Upper lobe of left lung (tissue), 6 donors: ENCODE data around the gene KDM4D. TPM values are rescaled to one million over a fixed set of nuclear protein-coding genes. Genes with fewer than 3 reads are reported as not detected.
"Not testable (repeated sequence)": the region's sequence is repeated elsewhere in the genome, so short reads cannot be mapped to it uniquely, and the experiment has no call there.

Experiments
- ATAC-seq, 2 donors: fragments of 200-7000 bp; cut with Tn5 transposase; one replicate each; pipeline ENCODE4 v1.9.1; 2022; ENCODE audit warnings: mild to moderate bottlenecking in 2 of 2, moderate library complexity in 2 of 2; ENCODE audit not compliant: low FRiP score in 2 of 2
- DNase-seq, 2 donors: peaks; one replicate each; pipeline ENCODE4 v3.0.0-alpha.2; 2019 to 2020
- H3K27ac ChIP-seq, 4 donors: fragments of 200-600 bp; sonication (generic); one replicate each; pipeline ENCODE4 v1.5.1; 2016 to 2019
- H3K27me3 ChIP-seq, 4 donors: fragments of 200-600 bp; sonication (generic); one replicate each; pipeline ENCODE4 v1.5.1; 2017 to 2019
- H3K36me3 ChIP-seq, 4 donors: fragments of 200-600 bp; sonication (generic); one replicate each; pipeline ENCODE4 v1.5.1; 2016 to 2019
- H3K4me1 ChIP-seq, 4 donors: fragments of 200-600 bp; sonication (generic); one replicate each; pipeline ENCODE4 v1.5.1; 2018 to 2019
- H3K4me3 ChIP-seq, 4 donors: fragments of 200-600 bp; sonication (generic); one replicate each; pipeline ENCODE4 v1.5.1; 2017 to 2019; ENCODE audit warnings: mild to moderate bottlenecking in 2 of 4, moderate library complexity in 1 of 4
- H3K9me3 ChIP-seq, 4 donors: fragments of 200-600 bp; sonication (generic); one replicate each; pipeline ENCODE4 v1.5.1; 2018 to 2019
- CTCF ChIP-seq, 6 experiments: fragments of 450-650 bp in 4 of 6; fragments of 200-600 bp in 2 of 6; sonication (generic) in 2 of 6; IDR thresholded peaks; one replicate each; pipeline ENCODE4 v1.5.1; 2016 to 2019; ENCODE audit warnings: antibody characterized with exemption in 6 of 6
- EP300 ChIP-seq, 4 donors: sonication (generic); formaldehyde crosslinking; IDR thresholded peaks; one replicate each; pipeline ENCODE4 v1.5.1; 2017; ENCODE audit warnings: antibody characterized with exemption in 4 of 4, control low read depth in 2 of 4
- POLR2A ChIP-seq, 4 donors: fragments of 450-650 bp; IDR thresholded peaks; one replicate each; pipeline ENCODE4 v1.5.1; 2016 to 2017; ENCODE audit warnings: antibody characterized with exemption in 4 of 4, mild to moderate bottlenecking in 2 of 4
- POLR2AphosphoS5 ChIP-seq, 2 donors: sonication (generic); formaldehyde crosslinking; IDR thresholded peaks; one replicate each; pipeline ENCODE4 v1.5.1; 2017; ENCODE audit warnings: antibody characterized with exemption in 2 of 2
- WGBS, 2 donors: methylation state at CpG; one replicate each; pipeline ENCODE4 v1.1.5; 2017 to 2018; 5-methylcytosine and 5-hydroxymethylcytosine counted together
- total RNA-seq, 6 donors: library from RNA; depleted of rRNA in 4 of 6; stranded (reverse); fragments of >200 nt in 4 of 6; gene quantifications; one replicate each; pipeline versions ENCODE4 v1.1.0 to v1.2.1, GENCODE V29; 2016 to 2021
- donor health status: DM: no; HTN: no; CAD: no; lungs with moderate emphysema.
- donor health status: DM: no; HTN: yes; CAD: no; lungs with severe emphysema.

The KDM4D gene
- total RNA-seq, 6 donors from 2014 or later, result 0.20 to 0.74 (median 0.59) TPM; not detected in 2

GRCh38 chr11:95028357-95028756 is 54.8 kb downstream of the KDM4D start:
- Histone ChIP-seq H3K27me3 (no peaks in the 10 kb centered on the region), H3K27ac (no peak overlapping the region), H3K36me3 (no peaks in the 10 kb centered on the region), H3K4me3 (no peak overlapping the region), H3K9me3 (no peaks in the 10 kb centered on the region), H3K4me1 (no peaks in the 10 kb centered on the region)
- ATAC-seq (no peak), DNase-seq (no peak)
- 86 to 87% methylated on average over 3 of the region's 3 CpGs for WGBS, 2 donors
- no peak for TF ChIP-seq POLR2A (IDR thresholded peaks at IDR 0.05)

- WGBS, 2 donors, result 88 to 100% methylated on average over 1 of the region's 1 CpG
- Histone ChIP-seq H3K4me1 (peaks cover 0 to 8% (median 0%) of the 10 kb centered on the region in 4 donors), H3K36me3 (no peaks in the 10 kb centered on the region), H3K9me3 (no peaks in the 10 kb centered on the region), H3K27ac (no peak overlapping the region), H3K4me3 (no peak overlapping the region), H3K27me3 (no peaks in the 10 kb centered on the region)
- no peak for DNase-seq
- no peak for ATAC-seq
- TF ChIP-seq EP300 (IDR thresholded peaks at IDR 0.05) (no peak), POLR2AphosphoS5 (IDR thresholded peaks at IDR 0.05) (no peak), POLR2A (IDR thresholded peaks at IDR 0.05) (no peak), CTCF (IDR thresholded peaks at IDR 0.05) (no peak)
These were observed 59.5 kb downstream of the KDM4D start for GRCh38 chr11:95033051-95033450.

- H3K27me3 ChIP-seq, result no peaks in the 10 kb centered on the region
- H3K9me3 ChIP-seq, result no peaks in the 10 kb centered on the region
- no peak overlapping the region for H3K27ac ChIP-seq
- H3K4me3 ChIP-seq, result no peak overlapping the region
- 82 to 89% methylated on average over 2 of the region's 2 CpGs for WGBS, 2 donors
- DNase-seq, result no peak
- TF ChIP-seq POLR2A (IDR thresholded peaks at IDR 0.05), result no peak
- no peak for TF ChIP-seq EP300 (IDR thresholded peaks at IDR 0.05)
- no peak for TF ChIP-seq POLR2AphosphoS5 (IDR thresholded peaks at IDR 0.05)
- TF ChIP-seq CTCF (IDR thresholded peaks at IDR 0.05), result no peak
- no peaks in the 10 kb centered on the region for H3K36me3 ChIP-seq
- no peak for ATAC-seq
- peaks cover 0 to 8% (median 0%) of the 10 kb centered on the region in 4 donors for H3K4me1 ChIP-seq
These were observed 61.8 kb downstream of the KDM4D start for GRCh38 chr11:95035316-95035715.

- ATAC-seq (peak in 1 of 2 donors; percentile 72), DNase-seq (peak in 1 of 2 donors; percentile 85)
- not testable (repeated sequence) for H3K4me1 ChIP-seq
These were observed 64.0 kb downstream of the KDM4D start for GRCh38 chr11:95037356-95038035.

GRCh38 chr11:95042239-95042638 is 68.7 kb downstream of the KDM4D start:
- 93 to 100% methylated on average over 1 of the region's 1 CpG for WGBS, 2 donors
- Histone ChIP-seq H3K9me3 (no peaks in the 10 kb centered on the region), H3K27ac (no peak overlapping the region), H3K27me3 (no peaks in the 10 kb centered on the region), H3K36me3 (no peaks in the 10 kb centered on the region), H3K4me1 (peaks cover 0 to 5% (median 0%) of the 10 kb centered on the region in 4 donors), H3K4me3 (no peak overlapping the region)
- TF ChIP-seq POLR2AphosphoS5 (IDR thresholded peaks at IDR 0.05) (no peak), CTCF (IDR thresholded peaks at IDR 0.05) (no peak), EP300 (IDR thresholded peaks at IDR 0.05) (no peak), POLR2A (IDR thresholded peaks at IDR 0.05) (no peak)
- DNase-seq, result no peak
- no peak for ATAC-seq

More at GRCh38 chr11:95037356-95038035, 64.0 kb downstream of the KDM4D start:
- H3K4me3 ChIP-seq, result peak overlapping the region in 3 of 4 donors; percentile 23 to 40 (median 30)
- H3K27me3 ChIP-seq, H3K27ac ChIP-seq, H3K9me3 ChIP-seq, H3K36me3 ChIP-seq: not testable (repeated sequence)
- 35 to 40% methylated on average over 1 to 68 of the region's 71 CpGs for WGBS, 2 donors

- no peaks in the 10 kb centered on the region for H3K36me3 ChIP-seq
- WGBS, 2 donors, result 76% methylated on average over 3 of the region's 3 CpGs; no CpG with 5 or more reads in 1 of the 2 donors
- no peaks in the 10 kb centered on the region for H3K4me1 ChIP-seq
- ATAC-seq (no peak), DNase-seq (no peak)
- no peak for TF ChIP-seq CTCF (IDR thresholded peaks at IDR 0.05)
- no peak for TF ChIP-seq POLR2A (IDR thresholded peaks at IDR 0.05)
- TF ChIP-seq POLR2AphosphoS5 (IDR thresholded peaks at IDR 0.05), result no peak
- TF ChIP-seq EP300 (IDR thresholded peaks at IDR 0.05), result no peak
- H3K9me3 ChIP-seq, result no peaks in the 10 kb centered on the region
- no peak overlapping the region for H3K27ac ChIP-seq
- H3K4me3 ChIP-seq, result no peak overlapping the region
- H3K27me3 ChIP-seq, result no peaks in the 10 kb centered on the region
These were observed 69.4 kb downstream of the KDM4D start for GRCh38 chr11:95042906-95043305.
